Measurements from ENCODE around the gene AGAP2. TPM values are rescaled to one million over a fixed set of nuclear protein-coding genes. Genes with fewer than 3 reads are reported as not detected.

The AGAP2 gene
- total and polyA plus RNA-seq, 9 of the 15 experiments (the other 6 are each of a cell fraction or from before 2014, with no cell fraction given), result 0.04 to 0.77 (median 0.28) TPM; not detected in 1

DNA sequence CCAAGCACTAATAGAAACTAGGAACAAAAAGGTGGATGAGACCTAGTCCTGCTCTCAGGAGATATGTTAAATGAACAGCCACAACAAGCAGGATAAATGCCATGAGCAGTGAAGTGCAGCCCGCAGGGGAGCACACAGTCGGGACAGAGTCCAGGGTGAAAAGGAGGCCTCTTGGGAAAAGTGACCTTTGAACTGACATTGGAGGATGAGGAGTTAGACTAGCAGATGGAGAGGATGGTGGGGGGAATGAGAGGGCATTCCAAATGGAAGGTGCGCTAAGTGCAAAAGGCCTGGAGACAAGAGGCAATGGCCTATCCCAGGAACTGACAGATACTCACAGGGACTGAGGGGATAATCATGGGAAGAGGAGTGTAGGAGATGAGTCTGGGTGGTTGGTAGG lies 40.1 kb downstream of the AGAP2 start:
- CTCF ChIA-PET (ENCODE audit: low intra/inter-chr PET ratio), result no interaction called here
- Histone ChIP-seq H3K27ac (ENCODE audit: extremely low read depth, low read depth, low read length) (no peak overlapping the region), H3K79me2 (ENCODE audit: control insufficient read depth, insufficient read depth, low read length) (peaks cover 12% of the 10 kb centered on the region), H2AFZ (ENCODE audit: low read depth, low read length) (no peak overlapping the region), H3K4me2 (ENCODE audit: insufficient read depth, low read length) (no peak overlapping the region), H3K9me3 (replicated peaks; ENCODE audit: control insufficient read depth, insufficient read depth, low read depth, low read length) (0 out of 2 replicates have a peak, but pooled peaks cover 2% of the 10 kb centered on the region), H3K36me3 (ENCODE audit: control insufficient read depth, insufficient read depth, low read length) (peaks cover 30% of the 10 kb centered on the region), H3K27me3 (ENCODE audit: control insufficient read depth in 2 of 2, insufficient read depth in 2 of 2, low read length in 2 of 2) (no peaks in the 10 kb centered on the region), H3K4me1 (replicated peaks in 1 of 2; ENCODE audit: control insufficient read depth in 2 of 2, insufficient read depth in 2 of 2, low read length in 2 of 2) (peaks cover 4 to 7% of the 10 kb centered on the region in 2 experiments; a peak in 2 of 5 replicates), H3K9ac (ENCODE audit: insufficient read depth in 1 of 2, low read depth in 2 of 2, low read length in 2 of 2) (no peak overlapping the region), H4K20me1 (replicated peaks; ENCODE audit: control insufficient read depth, insufficient read depth, low read length) (no peaks in the 10 kb centered on the region), H3K4me3 (no peak overlapping the region), H3K9me1 (ENCODE audit: control insufficient read depth, insufficient read depth, low read length) (no peaks in the 10 kb centered on the region)
- no peak for TF ChIP-seq XRCC3 (IDR thresholded peaks at IDR 0.05)
- 83% methylated on average over 3 of the region's 3 CpGs for WGBS (ENCODE audit: insufficient coverage, low coverage, missing lambda C conversion rate)
- intact Hi-C loops (cut with micrococcal nuclease) (no loop called here), in situ Hi-C loops (cut with MboI) (no loop called here)
- no TSS peak for BruUV-seq (replicated peaks)
- FAIRE-seq (no peak), DNase-seq (ENCODE audit: extremely low read depth in 1 of 4, low spot score in 3 of 4) (no peak), ATAC-seq (no peak)
- POLR2A ChIA-PET, result no interaction called here

DNA sequence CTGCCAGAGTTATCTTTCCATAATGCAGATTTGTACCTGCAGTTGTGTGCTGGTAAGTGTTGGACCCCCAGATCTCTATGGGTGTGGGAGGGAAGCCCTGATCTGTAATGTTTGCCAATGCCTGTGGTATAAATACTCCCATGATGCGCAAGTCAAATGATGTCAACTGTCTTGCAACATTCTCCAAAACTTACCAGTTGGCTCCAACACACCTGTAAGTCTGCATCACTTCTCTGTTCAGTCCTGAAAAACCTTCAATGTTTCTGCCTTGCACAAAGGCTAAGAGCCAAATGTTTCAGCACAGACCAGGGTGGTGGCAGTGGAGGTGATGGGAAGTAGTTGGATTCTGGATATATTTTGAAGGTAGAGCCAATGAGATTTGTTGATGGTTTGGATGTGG lies 41.5 kb downstream of the AGAP2 start:
- no peaks in the 10 kb centered on the region for H3K27me3 ChIP-seq (ENCODE audit: control insufficient read depth in 2 of 2, insufficient read depth in 2 of 2, low read length in 2 of 2)
- H3K4me1 ChIP-seq (replicated peaks in 1 of 2; ENCODE audit: control insufficient read depth in 2 of 2, insufficient read depth in 2 of 2, low read length in 2 of 2), result peaks cover 4 to 10% of the 10 kb centered on the region in 2 experiments; a peak in 3 of 5 replicates
- in situ Hi-C loops (cut with MboI), result no loop called here
- DNase-seq (ENCODE audit: extremely low read depth in 1 of 4, low spot score in 3 of 4) (no peak), FAIRE-seq (no peak), ATAC-seq (no peak)
- H3K9ac ChIP-seq (ENCODE audit: insufficient read depth in 1 of 2, low read depth in 2 of 2, low read length in 2 of 2), result no peak overlapping the region
- ChIA-PET CTCF (ENCODE audit: low intra/inter-chr PET ratio) (no interaction called here), POLR2A (no interaction called here)
- H3K4me3 ChIP-seq, result no peak overlapping the region
- intact Hi-C loops (cut with micrococcal nuclease), result no loop called here
- no peak overlapping the region for H3K27ac ChIP-seq (ENCODE audit: extremely low read depth, low read depth, low read length)
- WGBS (ENCODE audit: insufficient coverage, low coverage, missing lambda C conversion rate), result 78% methylated on average over 1 of the region's 1 CpG
- peaks cover 25% of the 10 kb centered on the region for H3K36me3 ChIP-seq (ENCODE audit: control insufficient read depth, insufficient read depth, low read length)
- H2AFZ ChIP-seq (ENCODE audit: low read depth, low read length), result no peak overlapping the region
- no peak overlapping the region for H3K4me2 ChIP-seq (ENCODE audit: insufficient read depth, low read length)
- no peaks in the 10 kb centered on the region for H3K9me3 ChIP-seq (replicated peaks; ENCODE audit: control insufficient read depth, insufficient read depth, low read depth, low read length)
- BruUV-seq (replicated peaks), result no TSS peak
- H3K79me2 ChIP-seq (ENCODE audit: control insufficient read depth, insufficient read depth, low read length), result peaks cover 12% of the 10 kb centered on the region
- no peaks in the 10 kb centered on the region for H4K20me1 ChIP-seq (replicated peaks; ENCODE audit: control insufficient read depth, insufficient read depth, low read length)
- H3K9me1 ChIP-seq (ENCODE audit: control insufficient read depth, insufficient read depth, low read length), result no peaks in the 10 kb centered on the region
- TF ChIP-seq ZNF175 (CRISPR knock-in tag; IDR thresholded peaks at IDR 0.05; ENCODE audit: low read depth), result no peak
- no peak for TF ChIP-seq KLF6 (CRISPR knock-in tag; IDR thresholded peaks at IDR 0.05; ENCODE audit: borderline replicate concordance)
- no peak for TF ChIP-seq ZNF583 (CRISPR knock-in tag; IDR thresholded peaks at IDR 0.05)
- TF ChIP-seq, protein P1, sequence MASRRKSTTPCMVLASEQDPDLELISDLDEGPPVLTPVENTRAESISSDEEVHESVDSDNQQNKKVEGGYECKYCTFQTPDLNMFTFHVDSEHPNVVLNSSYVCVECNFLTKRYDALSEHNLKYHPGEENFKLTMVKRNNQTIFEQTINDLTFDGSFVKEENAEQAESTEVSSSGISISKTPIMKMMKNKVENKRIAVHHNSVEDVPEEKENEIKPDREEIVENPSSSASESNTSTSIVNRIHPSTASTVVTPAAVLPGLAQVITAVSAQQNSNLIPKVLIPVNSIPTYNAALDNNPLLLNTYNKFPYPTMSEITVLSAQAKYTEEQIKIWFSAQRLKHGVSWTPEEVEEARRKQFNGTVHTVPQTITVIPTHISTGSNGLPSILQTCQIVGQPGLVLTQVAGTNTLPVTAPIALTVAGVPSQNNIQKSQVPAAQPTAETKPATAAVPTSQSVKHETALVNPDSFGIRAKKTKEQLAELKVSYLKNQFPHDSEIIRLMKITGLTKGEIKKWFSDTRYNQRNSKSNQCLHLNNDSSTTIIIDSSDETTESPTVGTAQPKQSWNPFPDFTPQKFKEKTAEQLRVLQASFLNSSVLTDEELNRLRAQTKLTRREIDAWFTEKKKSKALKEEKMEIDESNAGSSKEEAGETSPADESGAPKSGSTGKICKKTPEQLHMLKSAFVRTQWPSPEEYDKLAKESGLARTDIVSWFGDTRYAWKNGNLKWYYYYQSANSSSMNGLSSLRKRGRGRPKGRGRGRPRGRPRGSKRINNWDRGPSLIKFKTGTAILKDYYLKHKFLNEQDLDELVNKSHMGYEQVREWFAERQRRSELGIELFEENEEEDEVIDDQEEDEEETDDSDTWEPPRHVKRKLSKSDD (conservative IDR thresholded peaks at IDR 0.05; ENCODE audit: low read length), result no peak
- no peak for TF ChIP-seq FUS (optimal IDR thresholded peaks at IDR 0.05; ENCODE audit: low read depth, low read length)
- TF ChIP-seq, protein P2, sequence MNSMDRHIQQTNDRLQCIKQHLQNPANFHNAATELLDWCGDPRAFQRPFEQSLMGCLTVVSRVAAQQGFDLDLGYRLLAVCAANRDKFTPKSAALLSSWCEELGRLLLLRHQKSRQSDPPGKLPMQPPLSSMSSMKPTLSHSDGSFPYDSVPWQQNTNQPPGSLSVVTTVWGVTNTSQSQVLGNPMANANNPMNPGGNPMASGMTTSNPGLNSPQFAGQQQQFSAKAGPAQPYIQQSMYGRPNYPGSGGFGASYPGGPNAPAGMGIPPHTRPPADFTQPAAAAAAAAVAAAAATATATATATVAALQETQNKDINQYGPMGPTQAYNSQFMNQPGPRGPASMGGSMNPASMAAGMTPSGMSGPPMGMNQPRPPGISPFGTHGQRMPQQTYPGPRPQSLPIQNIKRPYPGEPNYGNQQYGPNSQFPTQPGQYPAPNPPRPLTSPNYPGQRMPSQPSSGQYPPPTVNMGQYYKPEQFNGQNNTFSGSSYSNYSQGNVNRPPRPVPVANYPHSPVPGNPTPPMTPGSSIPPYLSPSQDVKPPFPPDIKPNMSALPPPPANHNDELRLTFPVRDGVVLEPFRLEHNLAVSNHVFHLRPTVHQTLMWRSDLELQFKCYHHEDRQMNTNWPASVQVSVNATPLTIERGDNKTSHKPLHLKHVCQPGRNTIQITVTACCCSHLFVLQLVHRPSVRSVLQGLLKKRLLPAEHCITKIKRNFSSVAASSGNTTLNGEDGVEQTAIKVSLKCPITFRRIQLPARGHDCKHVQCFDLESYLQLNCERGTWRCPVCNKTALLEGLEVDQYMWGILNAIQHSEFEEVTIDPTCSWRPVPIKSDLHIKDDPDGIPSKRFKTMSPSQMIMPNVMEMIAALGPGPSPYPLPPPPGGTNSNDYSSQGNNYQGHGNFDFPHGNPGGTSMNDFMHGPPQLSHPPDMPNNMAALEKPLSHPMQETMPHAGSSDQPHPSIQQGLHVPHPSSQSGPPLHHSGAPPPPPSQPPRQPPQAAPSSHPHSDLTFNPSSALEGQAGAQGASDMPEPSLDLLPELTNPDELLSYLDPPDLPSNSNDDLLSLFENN (IDR thresholded peaks at IDR 0.05; ENCODE audit: low read depth in 2 of 2, low read length in 2 of 2), result no peak
- TF ChIP-seq RBM25 (IDR thresholded peaks at IDR 0.05; ENCODE audit: low read depth, low read length, severe bottlenecking), result no peak
- no peak for TF ChIP-seq SRSF3 (IDR thresholded peaks at IDR 0.05; ENCODE audit: insufficient read depth, low read length)
- no peak for TF ChIP-seq ZNF133 (CRISPR knock-in tag; IDR thresholded peaks at IDR 0.05)
- no peak for TF ChIP-seq PTTG1 (tag; IDR thresholded peaks at IDR 0.05; ENCODE audit: low read depth)
